HL-60 (cell line): ENCODE results near the gene STEAP3.

Experiments used
- DNase-seq, 2 experiments: peaks; one replicate each; pipeline ENCODE4 v3.0.0-alpha.2; 2010 to 2020; ENCODE audit warnings: low read depth in 1 of 2, low spot score in 1 of 2
- H3K27ac ChIP-seq: fragments of 250-450 bp; sonication (Bioruptor Pico); replicated peaks from 2 replicates; pipeline ENCODE4 v1.5.1; 2020; ENCODE audit warnings: mild to moderate bottlenecking, moderate library complexity
- H3K27me3 ChIP-seq: fragments of 250-450 bp; sonication (Bioruptor Pico); 2 replicates; pipeline ENCODE4 v1.5.1; 2021; ENCODE audit warnings: mild to moderate bottlenecking, moderate library complexity; ENCODE audit not compliant: insufficient read depth, poor library complexity, severe bottlenecking
- H3K4me3 ChIP-seq: replicated peaks from 2 replicates; pipeline ENCODE4 v1.5.1; 2011; ENCODE audit warnings: mild to moderate bottlenecking, control low read depth, low read length; ENCODE audit not compliant: insufficient read depth
- GABPA ChIP-seq: IDR thresholded peaks from 2 replicates; pipeline ENCODE4 v1.6.1; 2012; ENCODE audit warnings: low read depth
- POLR2AphosphoS5 ChIP-seq: IDR thresholded peaks from 2 replicates; pipeline ENCODE4 v1.6.1; 2012; ENCODE audit warnings: low read depth
- SPI1 ChIP-seq: IDR thresholded peaks from 2 replicates; pipeline ENCODE4 v1.6.1; 2012; ENCODE audit warnings: low read depth, mild to moderate bottlenecking, borderline replicate concordance
- TF ChIP-seq, protein P1 (sequence below): IDR thresholded peaks from one replicate; pipeline ENCODE4 v1.5.1; 2011; ENCODE audit warnings: low read length, control low read depth, inconsistent platforms; ENCODE audit not compliant: insufficient read depth
- TF ChIP-seq, protein P2 (sequence below): IDR thresholded peaks from 2 replicates; pipeline ENCODE4 v1.6.1; 2012; ENCODE audit warnings: low read depth; ENCODE audit not compliant: insufficient replicate concordance

The STEAP3 gene

DNA sequence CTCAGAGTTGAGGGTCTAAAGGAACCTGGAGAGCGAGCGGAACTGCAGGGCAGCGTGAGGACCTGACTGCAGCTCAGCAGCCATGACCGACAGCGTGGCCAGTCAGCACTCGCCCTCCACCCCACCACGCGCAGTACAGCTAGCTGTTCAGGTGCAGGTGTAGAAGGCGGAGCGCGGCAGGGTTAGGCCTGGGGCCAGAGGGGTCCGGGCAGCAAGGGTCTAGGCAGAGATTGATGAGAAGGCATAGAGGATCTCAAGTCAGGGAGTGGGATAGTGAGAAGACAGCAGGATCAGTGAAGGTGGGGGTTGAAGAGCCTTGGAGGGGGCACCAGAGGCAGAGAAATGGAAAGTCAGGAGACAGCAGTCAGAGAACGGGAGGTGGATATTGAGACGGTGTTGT is 71.0 kb downstream of the STEAP3 start:
- no peak for DNase-seq
- TF ChIP-seq SPI1 (no peak), POLR2AphosphoS5 (no peak), GABPA (no peak)
- TF ChIP-seq, protein P1, sequence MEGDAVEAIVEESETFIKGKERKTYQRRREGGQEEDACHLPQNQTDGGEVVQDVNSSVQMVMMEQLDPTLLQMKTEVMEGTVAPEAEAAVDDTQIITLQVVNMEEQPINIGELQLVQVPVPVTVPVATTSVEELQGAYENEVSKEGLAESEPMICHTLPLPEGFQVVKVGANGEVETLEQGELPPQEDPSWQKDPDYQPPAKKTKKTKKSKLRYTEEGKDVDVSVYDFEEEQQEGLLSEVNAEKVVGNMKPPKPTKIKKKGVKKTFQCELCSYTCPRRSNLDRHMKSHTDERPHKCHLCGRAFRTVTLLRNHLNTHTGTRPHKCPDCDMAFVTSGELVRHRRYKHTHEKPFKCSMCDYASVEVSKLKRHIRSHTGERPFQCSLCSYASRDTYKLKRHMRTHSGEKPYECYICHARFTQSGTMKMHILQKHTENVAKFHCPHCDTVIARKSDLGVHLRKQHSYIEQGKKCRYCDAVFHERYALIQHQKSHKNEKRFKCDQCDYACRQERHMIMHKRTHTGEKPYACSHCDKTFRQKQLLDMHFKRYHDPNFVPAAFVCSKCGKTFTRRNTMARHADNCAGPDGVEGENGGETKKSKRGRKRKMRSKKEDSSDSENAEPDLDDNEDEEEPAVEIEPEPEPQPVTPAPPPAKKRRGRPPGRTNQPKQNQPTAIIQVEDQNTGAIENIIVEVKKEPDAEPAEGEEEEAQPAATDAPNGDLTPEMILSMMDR = no peak
- TF ChIP-seq, protein P2, sequence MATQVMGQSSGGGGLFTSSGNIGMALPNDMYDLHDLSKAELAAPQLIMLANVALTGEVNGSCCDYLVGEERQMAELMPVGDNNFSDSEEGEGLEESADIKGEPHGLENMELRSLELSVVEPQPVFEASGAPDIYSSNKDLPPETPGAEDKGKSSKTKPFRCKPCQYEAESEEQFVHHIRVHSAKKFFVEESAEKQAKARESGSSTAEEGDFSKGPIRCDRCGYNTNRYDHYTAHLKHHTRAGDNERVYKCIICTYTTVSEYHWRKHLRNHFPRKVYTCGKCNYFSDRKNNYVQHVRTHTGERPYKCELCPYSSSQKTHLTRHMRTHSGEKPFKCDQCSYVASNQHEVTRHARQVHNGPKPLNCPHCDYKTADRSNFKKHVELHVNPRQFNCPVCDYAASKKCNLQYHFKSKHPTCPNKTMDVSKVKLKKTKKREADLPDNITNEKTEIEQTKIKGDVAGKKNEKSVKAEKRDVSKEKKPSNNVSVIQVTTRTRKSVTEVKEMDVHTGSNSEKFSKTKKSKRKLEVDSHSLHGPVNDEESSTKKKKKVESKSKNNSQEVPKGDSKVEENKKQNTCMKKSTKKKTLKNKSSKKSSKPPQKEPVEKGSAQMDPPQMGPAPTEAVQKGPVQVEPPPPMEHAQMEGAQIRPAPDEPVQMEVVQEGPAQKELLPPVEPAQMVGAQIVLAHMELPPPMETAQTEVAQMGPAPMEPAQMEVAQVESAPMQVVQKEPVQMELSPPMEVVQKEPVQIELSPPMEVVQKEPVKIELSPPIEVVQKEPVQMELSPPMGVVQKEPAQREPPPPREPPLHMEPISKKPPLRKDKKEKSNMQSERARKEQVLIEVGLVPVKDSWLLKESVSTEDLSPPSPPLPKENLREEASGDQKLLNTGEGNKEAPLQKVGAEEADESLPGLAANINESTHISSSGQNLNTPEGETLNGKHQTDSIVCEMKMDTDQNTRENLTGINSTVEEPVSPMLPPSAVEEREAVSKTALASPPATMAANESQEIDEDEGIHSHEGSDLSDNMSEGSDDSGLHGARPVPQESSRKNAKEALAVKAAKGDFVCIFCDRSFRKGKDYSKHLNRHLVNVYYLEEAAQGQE = no peak
- Histone ChIP-seq H3K27me3 (no peaks in the 10 kb centered on the region), H3K27ac (no peak overlapping the region), H3K4me3 (no peak overlapping the region)

DNA sequence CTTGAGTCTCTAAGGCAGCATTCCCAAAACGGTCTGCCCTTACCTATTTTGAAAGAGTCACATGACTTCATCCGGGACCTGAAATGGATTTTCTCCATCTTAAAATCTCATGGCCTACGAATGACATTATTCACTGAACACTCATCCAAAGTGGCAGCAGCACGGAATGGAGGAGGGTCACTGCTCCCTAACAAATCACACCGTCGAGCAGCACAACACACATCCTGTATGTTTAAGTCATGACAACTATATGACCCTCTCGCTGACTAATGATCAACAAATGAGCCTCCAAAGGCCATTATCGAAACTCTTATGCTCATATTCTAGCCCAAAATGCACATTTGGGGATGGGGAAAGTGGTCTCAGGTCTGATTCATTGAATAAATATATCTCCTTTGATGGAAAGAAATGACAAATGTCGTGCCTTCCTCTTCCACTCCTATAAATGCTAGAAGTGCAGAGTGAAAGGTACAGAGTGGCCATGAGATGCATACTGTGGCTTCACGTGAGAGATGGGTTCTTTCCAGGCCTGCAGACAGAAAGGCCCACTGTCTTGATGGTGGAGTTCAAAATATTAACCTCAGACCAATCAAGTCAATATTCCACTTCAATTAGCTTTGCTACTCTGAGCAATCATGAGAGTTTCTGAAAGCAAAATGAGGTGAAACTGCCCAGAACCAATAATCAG is 72.2 kb downstream of the STEAP3 start:
- no peaks in the 10 kb centered on the region for H3K27me3 ChIP-seq
- TF ChIP-seq GABPA = no peak
- TF ChIP-seq, protein P1 = no peak
- TF ChIP-seq POLR2AphosphoS5 = no peak
- TF ChIP-seq, protein P2 = no peak
- TF ChIP-seq SPI1 = no peak
- no peak overlapping the region for H3K27ac ChIP-seq
- no peak overlapping the region for H3K4me3 ChIP-seq
- DNase-seq = no peak

DNA sequence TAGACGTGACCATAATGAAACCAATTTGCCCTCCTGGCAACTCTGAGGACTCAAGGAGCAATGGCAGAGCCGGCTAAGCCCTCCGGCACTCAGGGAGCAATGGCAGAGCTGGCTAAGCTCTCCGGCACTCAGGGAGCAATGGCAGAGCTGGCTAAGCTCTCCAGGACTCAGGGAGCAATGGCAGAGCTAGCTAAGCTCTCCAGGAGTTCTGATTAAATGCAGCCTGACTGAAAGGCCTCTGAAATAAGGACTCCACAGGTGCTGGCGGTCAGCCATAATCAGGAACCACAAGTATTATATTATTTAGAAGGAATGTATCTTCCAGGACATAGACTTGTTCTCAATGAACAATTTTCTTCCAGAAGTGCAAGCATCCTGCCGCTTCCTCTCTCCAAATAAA is 77.8 kb downstream of the STEAP3 start:
- H3K27ac ChIP-seq = no peak overlapping the region
- no peak overlapping the region for H3K4me3 ChIP-seq
- no peak for DNase-seq
- TF ChIP-seq SPI1 (no peak), POLR2AphosphoS5 (no peak), GABPA (no peak)
- TF ChIP-seq, protein P2 = no peak
- no peaks in the 10 kb centered on the region for H3K27me3 ChIP-seq
